Spinal cord (tissue), 10 donors: ENCODE measurements around the gene DFFA. TPM values are rescaled to one million over a fixed set of nuclear protein-coding genes. Genes with fewer than 3 reads are reported as not detected.
"Not testable (repeated sequence)": the region's sequence is repeated elsewhere in the genome, so short reads cannot be mapped to it uniquely, and the experiment has no call there.

Source experiments
- DNase-seq, 6 donors: peaks; one replicate each; pipeline versions ENCODE4 v3.0.0 to v3.0.0-alpha.2; 2013 to 2015; ENCODE audit warnings: low spot score in 6 of 6, low read depth in 4 of 6
- H3K27ac ChIP-seq: one replicate; pipeline ENCODE4 v1.5.1; 2013; ENCODE audit warnings: low read depth, low read length, control low read depth
- H3K27me3 ChIP-seq: one replicate; pipeline ENCODE4 v1.6.1; 2013; ENCODE audit warnings: low read length; ENCODE audit not compliant: control insufficient read depth, insufficient read depth
- H3K36me3 ChIP-seq: one replicate; pipeline ENCODE4 v1.6.1; 2013; ENCODE audit warnings: low read length; ENCODE audit not compliant: control insufficient read depth, insufficient read depth
- H3K4me1 ChIP-seq: one replicate; pipeline ENCODE4 v1.6.1; 2013; ENCODE audit warnings: low read length; ENCODE audit not compliant: control insufficient read depth, insufficient read depth
- H3K4me3 ChIP-seq: one replicate; pipeline ENCODE4 v1.5.1; 2013; ENCODE audit warnings: low read depth, low read length, control low read depth
- H3K9me3 ChIP-seq: one replicate; pipeline ENCODE4 v1.6.1; 2013; ENCODE audit warnings: low read length; ENCODE audit not compliant: control insufficient read depth, insufficient read depth
- WGBS: methylation state at CpG from one replicate; pipeline ENCODE4 v1.1.5; 2013; ENCODE audit warnings: missing lambda C conversion rate; ENCODE audit not compliant: insufficient coverage; 5-methylcytosine and 5-hydroxymethylcytosine counted together
- polyA plus RNA-seq, 2 donors: library from polyadenylated mRNA; unstranded; fragments of 120-200 nt; gene quantifications; one replicate each; pipeline ENCODE4 v1.2.1, GENCODE V29; 2013; ENCODE audit not compliant: insufficient read length in 2 of 2
- total RNA-seq, 2 donors: library from RNA; depleted of rRNA in 1 of 2; stranded (reverse); fragments of 120-200 nt in 1 of 2; fragments of >200 nt in 1 of 2; gene quantifications; one replicate each; pipeline versions ENCODE4 v1.2.3 to v1.2.4, GENCODE V29; 2013 to 2014
- donor health status: healthy.

The DFFA gene
- total and polyA plus RNA-seq, 4 donors = 33.9 to 39.5 (median 35.8) TPM

- 92% methylated on average over 3 of the region's 5 CpGs for WGBS
- no peak for DNase-seq
- Histone ChIP-seq H3K27ac (no peak overlapping the region), H3K4me1 (peaks cover 23% of the 10 kb centered on the region), H3K4me3 (no peak overlapping the region), H3K36me3 (no peaks in the 10 kb centered on the region), H3K27me3 (no peaks in the 10 kb centered on the region), H3K9me3 (no peaks in the 10 kb centered on the region)
Observed at GRCh38 chr1:10434590-10434989, 37.7 kb downstream of the DFFA start.

- Histone ChIP-seq H3K27ac (no peak overlapping the region), H3K4me1 (peaks cover 24% of the 10 kb centered on the region), H3K9me3 (no peaks in the 10 kb centered on the region), H3K27me3 (no peaks in the 10 kb centered on the region), H3K4me3 (no peak overlapping the region), H3K36me3 (no peaks in the 10 kb centered on the region)
- WGBS = 85% methylated on average over 6 of the region's 11 CpGs
- no peak for DNase-seq
Observed at GRCh38 chr1:10433790-10434189, 38.5 kb downstream of the DFFA start.

- WGBS = 76% methylated on average over 11 of the region's 14 CpGs
- no peak for DNase-seq
- Histone ChIP-seq H3K4me1 (peaks cover 24% of the 10 kb centered on the region), H3K36me3 (no peaks in the 10 kb centered on the region), H3K9me3 (no peaks in the 10 kb centered on the region), H3K27ac (no peak overlapping the region), H3K4me3 (no peak overlapping the region), H3K27me3 (no peaks in the 10 kb centered on the region)
Observed at GRCh38 chr1:10432910-10433700, 39.2 kb downstream of the DFFA start.

- no peaks in the 10 kb centered on the region for H3K9me3 ChIP-seq
- no peak for DNase-seq
- H3K27me3 ChIP-seq = no peaks in the 10 kb centered on the region
- no peaks in the 10 kb centered on the region for H3K36me3 ChIP-seq
- H3K4me1 ChIP-seq = peaks cover 24% of the 10 kb centered on the region
- H3K4me3 ChIP-seq = peak overlapping the region; percentile 87
- peak overlapping the region; percentile 73 for H3K27ac ChIP-seq
- WGBS = 12% methylated on average over 25 of the region's 30 CpGs
Observed at GRCh38 chr1:10431070-10431730, 41.1 kb downstream of the DFFA start.

- H3K9me3 ChIP-seq = no peaks in the 10 kb centered on the region
- DNase-seq = peak; percentile 79 to 98 (median 93)
- no peaks in the 10 kb centered on the region for H3K27me3 ChIP-seq
- under 1% methylated on average over 95 of the region's 95 CpGs for WGBS
- H3K36me3 ChIP-seq = no peaks in the 10 kb centered on the region
- H3K4me1 ChIP-seq = peaks cover 24% of the 10 kb centered on the region
- H3K4me3 ChIP-seq = peak within 1 kb of the TSS; percentile 87
- H3K27ac ChIP-seq = peak within 1 kb of the TSS; percentile 75
Observed at GRCh38 chr1:10430216-10431069, 41.9 kb downstream of the DFFA start, which contains the start of gene CENPS. TSS of gene CENPS (plus strand) at chr1:10430433. CDS start at chr1:10430518, 85 bp downstream.

DNA sequence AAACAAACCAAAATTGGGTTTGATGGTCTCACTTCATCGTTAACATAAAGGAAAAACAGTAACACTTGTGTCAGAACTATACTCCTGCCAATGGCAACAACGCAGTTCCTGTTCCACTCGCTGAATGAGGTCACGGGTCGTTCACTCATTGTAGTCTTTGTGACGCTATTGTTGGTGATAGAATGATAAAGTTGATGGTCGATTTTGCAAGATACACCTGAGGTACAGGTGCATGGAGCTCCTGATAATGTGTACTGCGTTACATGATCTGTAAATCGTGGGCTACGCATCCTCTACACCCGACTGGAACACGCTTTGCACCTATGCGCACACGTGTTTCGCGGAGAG is 42.5 kb downstream of the DFFA start:
- Histone ChIP-seq H3K9me3 (no peaks in the 10 kb centered on the region), H3K4me3 (peak overlapping the region; percentile 32), H3K27ac (no peak overlapping the region), H3K4me1 (peaks cover 24% of the 10 kb centered on the region), H3K36me3 (no peaks in the 10 kb centered on the region), H3K27me3 (no peaks in the 10 kb centered on the region)
- DNase-seq = no peak
- WGBS = 24% methylated on average over 14 of the region's 16 CpGs

DNA sequence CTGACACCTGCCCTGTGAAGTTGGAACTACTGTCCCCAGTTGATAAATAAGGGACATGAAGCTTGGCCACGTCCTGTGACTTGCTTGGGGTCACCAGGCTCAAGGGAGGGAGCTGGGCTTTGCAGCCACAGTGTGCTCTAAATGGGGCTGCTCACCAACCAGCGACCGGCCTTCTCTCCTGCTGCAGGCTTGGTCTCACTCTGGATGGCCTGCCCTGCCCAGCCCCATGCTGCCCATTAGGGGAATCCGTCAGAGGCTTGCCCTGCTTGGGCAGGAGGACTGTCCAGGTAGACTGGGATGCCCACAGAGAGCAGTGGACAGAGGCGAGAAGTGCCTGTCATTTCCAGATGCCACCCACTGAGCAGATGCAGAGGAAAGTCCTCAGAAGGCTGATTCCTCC is 43.3 kb downstream of the DFFA start:
- Histone ChIP-seq H3K36me3 (no peaks in the 10 kb centered on the region), H3K9me3 (no peaks in the 10 kb centered on the region), H3K27me3 (no peaks in the 10 kb centered on the region), H3K27ac (no peak overlapping the region), H3K4me3 (no peak overlapping the region), H3K4me1 (peaks cover 24% of the 10 kb centered on the region)
- WGBS = 89% methylated on average over 5 of the region's 5 CpGs
- DNase-seq = no peak

DNA sequence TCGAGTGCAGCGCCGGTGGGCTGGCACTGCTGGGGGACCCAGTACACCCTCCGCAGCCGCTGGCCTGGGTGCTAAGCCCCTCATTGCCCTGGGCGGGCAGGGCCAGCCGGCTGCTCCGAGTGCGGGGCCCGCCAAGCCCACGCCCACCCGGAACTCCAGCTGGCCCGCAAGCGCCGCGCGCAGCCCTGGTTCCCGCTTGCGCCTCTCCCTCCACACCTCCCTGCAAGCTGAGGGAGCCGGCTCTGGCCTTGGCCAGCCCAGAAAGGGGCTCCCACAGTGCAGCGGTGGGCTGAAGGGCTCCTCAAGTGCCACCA is 45.8 kb downstream of the DFFA start:
- 96% methylated on average over 7 of the region's 21 CpGs for WGBS
- not testable (repeated sequence) for H3K27me3 ChIP-seq, H3K27ac ChIP-seq, H3K4me3 ChIP-seq, H3K36me3 ChIP-seq, DNase-seq, H3K9me3 ChIP-seq
- peaks cover 16% of the 10 kb centered on the region for H3K4me1 ChIP-seq

DNA sequence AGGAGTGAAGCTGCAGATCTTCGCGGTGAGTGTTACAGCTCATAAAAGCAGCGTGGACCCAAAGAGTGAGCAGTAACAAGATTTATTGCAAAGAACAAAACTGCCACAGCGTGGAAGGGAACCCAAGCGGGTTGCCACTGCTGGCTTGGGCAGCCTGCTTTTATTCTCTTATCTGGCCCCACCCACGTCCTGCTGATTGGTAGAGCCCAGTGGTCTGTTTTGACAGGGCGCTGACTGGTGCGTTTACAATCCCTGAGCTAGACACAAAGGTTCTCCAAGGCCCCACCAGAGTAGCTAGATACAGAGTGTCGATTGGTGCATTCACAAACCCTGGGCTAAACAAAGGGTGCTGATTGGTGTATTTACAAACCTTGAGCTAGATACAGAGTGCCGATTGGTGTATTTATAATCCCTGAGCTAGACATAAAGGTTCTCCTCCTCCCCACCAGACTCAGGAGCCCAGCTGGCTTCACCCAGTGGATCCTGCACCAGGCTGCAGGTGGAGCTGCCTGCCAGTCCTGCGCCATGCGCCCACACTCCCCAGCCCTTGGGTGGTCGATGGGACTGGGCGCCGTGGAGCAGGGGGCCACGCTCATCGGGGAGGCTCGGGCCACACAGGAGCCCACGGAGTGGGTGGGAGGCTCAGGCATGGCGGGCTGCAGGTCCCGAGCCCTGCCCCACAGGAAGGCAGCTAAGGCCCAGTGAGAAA is 46.3 kb downstream of the DFFA start:
- not testable (repeated sequence) for H3K4me3 ChIP-seq, H3K27me3 ChIP-seq, H3K27ac ChIP-seq, DNase-seq, H3K9me3 ChIP-seq
- Histone ChIP-seq H3K36me3 (peaks cover 13% of the 10 kb centered on the region), H3K4me1 (peaks cover 10% of the 10 kb centered on the region)
- WGBS = 64% methylated on average over 10 of the region's 21 CpGs
